Measurements from ENCODE around the gene DES. TPM values are rescaled to one million over a fixed set of nuclear protein-coding genes. Genes with fewer than 3 reads are reported as not detected.

The DES gene
- total RNA-seq, 1 donor from 2014 or later, result not detected

- TF ChIP-seq EZH2 (IDR thresholded peaks at IDR 0.05) (no peak), EZH2phosphoT487 (IDR thresholded peaks at IDR 0.05) (no peak)
- no peak for DNase-seq (ENCODE audit: low spot score)
- Histone ChIP-seq H3K4me1 (no peaks in the 10 kb centered on the region), H3K9ac (no peak overlapping the region), H3K27ac (no peak overlapping the region), H3K9me3 (ENCODE audit: low read depth) (no peaks in the 10 kb centered on the region), H3K79me2 (ENCODE audit: low read depth) (no peaks in the 10 kb centered on the region), H2AFZ (replicated peaks) (no peak overlapping the region), H3K27me3 (no peaks in the 10 kb centered on the region), H3K4me2 (no peak overlapping the region), H3K4me3 (no peak overlapping the region), H3K36me3 (no peaks in the 10 kb centered on the region), H4K20me1 (ENCODE audit: low read depth) (no peaks in the 10 kb centered on the region), H3F3A (ENCODE audit: low read depth) (no peaks in the 10 kb centered on the region)
- Mint-ChIP-seq H3K4me1 (peaks cover 5% of the 10 kb centered on the region), H3K27me3 (ENCODE audit: insufficient read depth, low read depth) (peaks cover 4% of the 10 kb centered on the region), H3K4me3 (no peak overlapping the region), H3K36me3 (no peaks in the 10 kb centered on the region), H3K27ac (no peak overlapping the region), H3K9me3 (peaks cover 10% of the 10 kb centered on the region)
Observed at GRCh38 chr2:219410390-219410789, 7.8 kb upstream of the DES start.

- Histone ChIP-seq H3K36me3 (no peaks in the 10 kb centered on the region), H3K4me2 (no peak overlapping the region), H3K9ac (no peak overlapping the region), H3K4me1 (peaks cover 11% of the 10 kb centered on the region), H3K27ac (no peak overlapping the region), H4K20me1 (ENCODE audit: low read depth) (no peaks in the 10 kb centered on the region), H3K27me3 (peaks cover 23% of the 10 kb centered on the region), H3F3A (ENCODE audit: low read depth) (peaks cover 6% of the 10 kb centered on the region), H2AFZ (replicated peaks) (no peak overlapping the region), H3K4me3 (no peak overlapping the region), H3K9me3 (ENCODE audit: low read depth) (no peaks in the 10 kb centered on the region), H3K79me2 (ENCODE audit: low read depth) (no peaks in the 10 kb centered on the region)
- H3K9me3 Mint-ChIP-seq, result peaks cover 10% of the 10 kb centered on the region
- no peak for TF ChIP-seq EZH2phosphoT487 (IDR thresholded peaks at IDR 0.05)
- H3K4me3 Mint-ChIP-seq, result no peak overlapping the region
- no peak overlapping the region for H3K27ac Mint-ChIP-seq
- DNase-seq (ENCODE audit: low spot score), result no peak
- H3K36me3 Mint-ChIP-seq, result no peaks in the 10 kb centered on the region
- H3K4me1 Mint-ChIP-seq, result peaks cover 21% of the 10 kb centered on the region
- peaks cover 5% of the 10 kb centered on the region for H3K27me3 Mint-ChIP-seq (ENCODE audit: insufficient read depth, low read depth)
Observed at GRCh38 chr2:219414857-219415256, 3.3 kb upstream of the DES start.

GRCh38 chr2:219415580-219416234, 2.5 kb upstream of the DES start:
- peaks cover 11% of the 10 kb centered on the region for H3K4me1 ChIP-seq
- no peaks in the 10 kb centered on the region for H4K20me1 ChIP-seq (ENCODE audit: low read depth)
- Mint-ChIP-seq H3K4me3 (no peak overlapping the region), H3K36me3 (no peaks in the 10 kb centered on the region), H3K9me3 (peaks cover 10% of the 10 kb centered on the region), H3K27me3 (ENCODE audit: insufficient read depth, low read depth) (peaks cover 10% of the 10 kb centered on the region), H3K4me1 (peaks cover 24% of the 10 kb centered on the region), H3K27ac (peak overlapping the region; percentile 50)
- H3F3A ChIP-seq (ENCODE audit: low read depth), result peaks cover 6% of the 10 kb centered on the region
- no peaks in the 10 kb centered on the region for H3K36me3 ChIP-seq
- no peaks in the 10 kb centered on the region for H3K9me3 ChIP-seq (ENCODE audit: low read depth)
- TF ChIP-seq CTCF (IDR thresholded peaks at IDR 0.05) (no peak), EZH2phosphoT487 (IDR thresholded peaks at IDR 0.05) (no peak), EZH2 (IDR thresholded peaks at IDR 0.05) (no peak)
- H3K9ac ChIP-seq, result no peak overlapping the region
- H3K4me2 ChIP-seq, result no peak overlapping the region
- no peak overlapping the region for H3K27ac ChIP-seq
- H3K79me2 ChIP-seq (ENCODE audit: low read depth), result no peaks in the 10 kb centered on the region
- DNase-seq (ENCODE audit: low spot score), result no peak
- H3K4me3 ChIP-seq, result no peak overlapping the region
- no peak overlapping the region for H2AFZ ChIP-seq (replicated peaks)
- H3K27me3 ChIP-seq, result peaks cover 29% of the 10 kb centered on the region

GRCh38 chr2:219416235-219416602, 2.0 kb upstream of the DES start:
- TF ChIP-seq CTCF (IDR thresholded peaks at IDR 0.05), result no peak
- TF ChIP-seq EZH2phosphoT487 (IDR thresholded peaks at IDR 0.05), result no peak
- no peak for TF ChIP-seq EZH2 (IDR thresholded peaks at IDR 0.05)
- Histone ChIP-seq H3K9ac (no peak overlapping the region), H3K9me3 (ENCODE audit: low read depth) (no peaks in the 10 kb centered on the region), H3K4me2 (no peak overlapping the region), H4K20me1 (ENCODE audit: low read depth) (no peaks in the 10 kb centered on the region), H3K36me3 (no peaks in the 10 kb centered on the region), H3K27me3 (peaks cover 29% of the 10 kb centered on the region), H3K79me2 (ENCODE audit: low read depth) (no peaks in the 10 kb centered on the region), H2AFZ (replicated peaks) (no peak overlapping the region), H3F3A (ENCODE audit: low read depth) (peaks cover 6% of the 10 kb centered on the region), H3K4me3 (no peak overlapping the region), H3K27ac (no peak overlapping the region), H3K4me1 (peaks cover 11% of the 10 kb centered on the region)
- Mint-ChIP-seq H3K36me3 (no peaks in the 10 kb centered on the region), H3K4me1 (peaks cover 24% of the 10 kb centered on the region), H3K9me3 (peaks cover 10% of the 10 kb centered on the region), H3K4me3 (no peak overlapping the region), H3K27me3 (ENCODE audit: insufficient read depth, low read depth) (peaks cover 10% of the 10 kb centered on the region), H3K27ac (peak overlapping the region; percentile 50)
- no peak for DNase-seq (ENCODE audit: low spot score)
